Neural cell (in vitro differentiated cells): ENCODE measurements around the gene COL4A5.

Experiments
- EZH2 ChIP-seq: fragments of 200-600, 300-800 bp; shearing (Covaris generic), sonication (generic); IDR thresholded peaks from 2 replicates; pipeline ENCODE4 v1.6.1; 2014; ENCODE audit warnings: antibody characterized with exemption, low read length, borderline replicate concordance, mild to moderate bottlenecking; ENCODE audit not compliant: insufficient read depth, poor library complexity, severe bottlenecking
- POLR2AphosphoS5 ChIP-seq: IDR thresholded peaks from 2 replicates; pipeline ENCODE4 v1.6.1; 2012
- REST ChIP-seq: IDR thresholded peaks from 2 replicates; pipeline ENCODE4 v1.6.1; 2012; ENCODE audit warnings: borderline replicate concordance
- TAF1 ChIP-seq: IDR thresholded peaks from 2 replicates; pipeline ENCODE4 v1.6.1; 2012; ENCODE audit warnings: low read depth
- TF ChIP-seq, protein P1 (sequence below): fragments of 450-650 bp; IDR thresholded peaks from 2 replicates; pipeline ENCODE4 v1.5.1; 2014; ENCODE audit warnings: antibody characterized with exemption, mild to moderate bottlenecking, moderate library complexity; ENCODE audit not compliant: poor library complexity, severe bottlenecking

DNA sequence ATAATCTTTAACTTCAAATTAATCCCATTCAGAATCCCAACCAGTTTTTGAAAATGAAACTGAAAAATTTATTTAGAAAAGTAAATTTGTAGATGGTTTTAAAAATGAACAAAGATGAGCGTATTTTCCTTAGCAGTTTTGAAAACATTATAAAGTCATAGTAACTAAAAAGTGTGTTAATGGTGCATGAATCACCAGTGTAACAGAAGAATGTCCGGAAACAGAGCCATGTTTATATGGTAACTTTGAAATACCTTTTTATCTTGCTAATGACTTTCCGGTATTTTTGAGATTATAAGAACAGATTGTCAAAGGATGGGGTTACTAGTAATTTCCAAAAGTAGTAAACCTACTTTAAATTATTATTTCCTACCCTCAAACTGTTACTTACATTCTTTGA lies 150.9 kb downstream of the COL4A5 start:
- TF ChIP-seq, protein P1, sequence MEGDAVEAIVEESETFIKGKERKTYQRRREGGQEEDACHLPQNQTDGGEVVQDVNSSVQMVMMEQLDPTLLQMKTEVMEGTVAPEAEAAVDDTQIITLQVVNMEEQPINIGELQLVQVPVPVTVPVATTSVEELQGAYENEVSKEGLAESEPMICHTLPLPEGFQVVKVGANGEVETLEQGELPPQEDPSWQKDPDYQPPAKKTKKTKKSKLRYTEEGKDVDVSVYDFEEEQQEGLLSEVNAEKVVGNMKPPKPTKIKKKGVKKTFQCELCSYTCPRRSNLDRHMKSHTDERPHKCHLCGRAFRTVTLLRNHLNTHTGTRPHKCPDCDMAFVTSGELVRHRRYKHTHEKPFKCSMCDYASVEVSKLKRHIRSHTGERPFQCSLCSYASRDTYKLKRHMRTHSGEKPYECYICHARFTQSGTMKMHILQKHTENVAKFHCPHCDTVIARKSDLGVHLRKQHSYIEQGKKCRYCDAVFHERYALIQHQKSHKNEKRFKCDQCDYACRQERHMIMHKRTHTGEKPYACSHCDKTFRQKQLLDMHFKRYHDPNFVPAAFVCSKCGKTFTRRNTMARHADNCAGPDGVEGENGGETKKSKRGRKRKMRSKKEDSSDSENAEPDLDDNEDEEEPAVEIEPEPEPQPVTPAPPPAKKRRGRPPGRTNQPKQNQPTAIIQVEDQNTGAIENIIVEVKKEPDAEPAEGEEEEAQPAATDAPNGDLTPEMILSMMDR, result no peak
- TF ChIP-seq REST, result no peak
- TF ChIP-seq TAF1, result no peak
- TF ChIP-seq EZH2, result no peak
- TF ChIP-seq POLR2AphosphoS5, result no peak
